GM12873 (cell line): Measurements from ENCODE around the gene DMC1.

Experiments
- CTCF ChIP-seq: IDR thresholded peaks from 2 replicates; pipeline ENCODE4 v1.5.1; 2012; ENCODE audit warnings: low read depth, mild to moderate bottlenecking, moderate library complexity, low read length, control low read depth; ENCODE audit not compliant: insufficient read depth; ENCODE audit errors: missing control alignments

DMC1 gene

DNA sequence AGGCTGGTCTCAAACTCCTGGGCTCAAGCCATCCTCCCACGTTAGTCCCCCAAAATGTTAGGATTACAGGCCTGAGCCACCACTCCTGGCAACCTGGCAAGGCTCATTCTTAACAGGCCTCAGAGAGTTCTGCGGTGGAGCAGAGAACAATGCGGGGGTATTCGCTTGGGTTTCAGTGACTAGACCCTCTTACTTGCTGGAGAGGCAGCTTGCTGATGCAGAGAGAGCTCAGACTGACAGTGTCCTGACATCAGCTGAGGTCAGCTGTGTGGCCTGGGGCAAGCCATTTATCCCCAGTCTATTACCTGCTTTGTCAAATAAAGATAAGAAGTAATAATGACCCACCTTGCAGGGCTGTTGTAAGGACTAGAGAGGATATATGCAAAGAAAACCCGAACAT lies 40.3 kb upstream of the DMC1 start:
- no peak for TF ChIP-seq CTCF

- no peak for TF ChIP-seq CTCF
These were observed 39.2 kb upstream of the DMC1 start for GRCh38 chr22:38608992-38609750.

DNA sequence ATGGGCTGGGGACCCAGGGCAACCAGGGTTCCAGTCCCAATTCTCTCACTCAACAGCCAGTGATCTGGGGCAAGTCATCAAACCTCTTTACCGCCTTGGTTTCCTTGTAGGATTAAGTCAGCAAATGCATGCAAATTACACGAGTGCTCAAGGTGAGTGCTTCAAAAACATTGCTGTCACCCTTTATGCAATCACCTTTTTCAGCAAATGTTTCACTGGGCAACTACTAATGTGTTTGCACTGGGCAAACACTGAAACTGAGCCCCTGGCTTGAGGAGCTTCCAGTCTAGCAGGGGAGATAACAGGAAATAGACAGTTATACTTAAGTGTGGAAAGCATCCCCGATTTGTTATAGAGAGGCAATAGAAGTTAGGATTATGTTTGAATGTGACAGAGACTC lies 37.7 kb upstream of the DMC1 start:
- TF ChIP-seq CTCF, result no peak

DNA sequence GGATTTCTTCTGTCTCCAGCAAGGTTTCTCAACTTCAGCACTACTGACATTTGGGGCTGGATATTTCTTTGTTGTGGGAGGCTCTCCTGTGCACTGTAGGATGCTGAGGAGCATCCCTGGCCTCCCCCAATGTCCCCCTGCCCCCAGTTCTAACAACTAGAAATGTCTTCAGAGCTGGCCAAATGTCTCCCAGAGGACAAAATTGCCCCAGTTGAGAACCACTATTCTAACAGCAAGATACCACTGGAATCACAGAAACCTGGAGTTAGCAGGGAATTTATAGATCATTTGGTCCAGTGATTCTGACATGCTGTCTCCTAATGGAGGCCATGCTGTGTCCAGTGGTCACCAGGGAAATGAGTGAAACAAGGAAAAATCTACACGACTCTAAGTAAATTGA lies 32.2 kb upstream of the DMC1 start:
- TF ChIP-seq CTCF, result no peak

- no peak for TF ChIP-seq CTCF
These were observed 31.3 kb upstream of the DMC1 start for GRCh38 chr22:38601221-38601764.

DNA sequence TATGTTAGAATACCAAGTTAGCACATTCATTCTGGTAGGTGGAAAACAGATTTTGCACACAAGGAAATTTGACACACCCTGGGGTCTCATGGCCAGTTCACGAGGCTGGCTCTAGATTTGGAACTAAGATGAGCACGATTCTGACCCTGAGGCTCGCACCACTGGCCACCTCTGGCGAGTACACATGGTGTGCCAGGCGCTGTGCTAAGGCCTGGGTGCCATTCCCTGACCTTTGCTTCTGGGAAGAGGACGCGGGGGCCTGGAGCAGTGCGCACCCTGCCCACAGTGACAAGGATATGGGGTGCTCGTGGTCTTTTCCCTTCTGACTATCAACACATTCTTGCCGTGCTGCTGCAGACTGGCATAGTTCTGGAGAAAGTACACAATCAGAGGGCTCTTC lies 29.5 kb upstream of the DMC1 start:
- TF ChIP-seq CTCF, result no peak

- no peak for TF ChIP-seq CTCF
These were observed 8.5 kb upstream of the DMC1 start for GRCh38 chr22:38578505-38578904.
